ENCODE measurements around the gene POLR2H. TPM values are rescaled to one million over a fixed set of nuclear protein-coding genes. Genes with fewer than 3 reads are reported as not detected.

POLR2H gene
- total and polyA plus RNA-seq, 2 experiments from 2014 or later, result 66.3 to 81.2 TPM

- H3K79me2 ChIP-seq (ENCODE audit: insufficient read depth), result peaks cover 26% of the 10 kb centered on the region
- WGBS, 2 experiments (ENCODE audit: low coverage in 1 of 2, low lambda C conversion rate in 2 of 2, missing lambda C conversion rate in 2 of 2), result 6 to 7% methylated on average over 23 to 24 of the region's 24 CpGs
- no peaks in the 10 kb centered on the region for H3K9me3 ChIP-seq (ENCODE audit: low read depth)
- H3K27me3 ChIP-seq (replicated peaks; ENCODE audit: insufficient read depth), result no peaks in the 10 kb centered on the region
- no peaks in the 10 kb centered on the region for H3K9me2 ChIP-seq (ENCODE audit: insufficient read depth)
- peak overlapping the region; percentile 98 for H3K27ac ChIP-seq
- peak overlapping the region; percentile 97 for H3K9ac ChIP-seq
- peak overlapping the region; percentile 88 for H3K4me2 ChIP-seq (ENCODE audit: unreplicated experiment)
- peaks cover 19% of the 10 kb centered on the region for H3K4me1 ChIP-seq (ENCODE audit: insufficient read depth)
- H3F3A ChIP-seq (ENCODE audit: insufficient read depth), result peaks cover 9% of the 10 kb centered on the region; the same call in 1 of the 2 replicates
- H4K20me1 ChIP-seq (ENCODE audit: insufficient read depth), result no peaks in the 10 kb centered on the region
- H3K36me3 ChIP-seq (ENCODE audit: low read depth), result peaks cover 8% of the 10 kb centered on the region; the same call in 1 of the 2 replicates
- DNase-seq, result no peak
- in situ Hi-C loops (cut with MboI), result loop anchor here (25.0 kb wide), 1 partner anchor 426 kb away; no protein-coding TSS in a partner anchor
- TF ChIP-seq EZH2 (IDR thresholded peaks at IDR 0.05; ENCODE audit: insufficient read depth, poor library complexity, severe bottlenecking) (no peak), EZH2phosphoT487 (IDR thresholded peaks at IDR 0.05; ENCODE audit: insufficient read depth, low read depth) (no peak)
- peak overlapping the region; percentile 87 for H2AFZ ChIP-seq
- peak overlapping the region; percentile 85 for H3K4me3 ChIP-seq
Measured at GRCh38 chr3:184360929-184361531, 480 bp upstream of the POLR2H start.

- Histone ChIP-seq H3K9me3 (ENCODE audit: low read depth) (no peaks in the 10 kb centered on the region), H3K4me3 (peak overlapping the region; percentile 85), H3K27ac (peak overlapping the region; percentile 98), H3K4me1 (ENCODE audit: insufficient read depth) (peaks cover 19% of the 10 kb centered on the region), H3K9me2 (ENCODE audit: insufficient read depth) (no peaks in the 10 kb centered on the region), H3K9ac (peak overlapping the region; percentile 97), H3K79me2 (ENCODE audit: insufficient read depth) (peaks cover 32% of the 10 kb centered on the region), H3K4me2 (ENCODE audit: unreplicated experiment) (peak overlapping the region; percentile 88), H3K36me3 (ENCODE audit: low read depth) (peaks cover 14% of the 10 kb centered on the region), H3K27me3 (replicated peaks; ENCODE audit: insufficient read depth) (no peaks in the 10 kb centered on the region), H4K20me1 (ENCODE audit: insufficient read depth) (no peaks in the 10 kb centered on the region), H2AFZ (peak overlapping the region; percentile 80), H3F3A (ENCODE audit: insufficient read depth) (peaks cover 17% of the 10 kb centered on the region)
- no peak for TF ChIP-seq EZH2 (IDR thresholded peaks at IDR 0.05; ENCODE audit: insufficient read depth, poor library complexity, severe bottlenecking)
- no peak for TF ChIP-seq EZH2phosphoT487 (IDR thresholded peaks at IDR 0.05; ENCODE audit: insufficient read depth, low read depth)
- in situ Hi-C loops (cut with MboI), result loop anchor here (25.0 kb wide), 1 partner anchor 425 kb away; no protein-coding TSS in a partner anchor
- WGBS, 2 experiments (ENCODE audit: low coverage in 1 of 2, low lambda C conversion rate in 2 of 2, missing lambda C conversion rate in 2 of 2), result 1% methylated on average over 23 to 38 of the region's 38 CpGs
- DNase-seq, result peak; percentile 72
Measured at GRCh38 chr3:184361932-184362667, 590 bp downstream of the POLR2H start.

- peak overlapping the region; percentile 88 for H3K4me2 ChIP-seq (ENCODE audit: unreplicated experiment)
- peak overlapping the region; percentile 80 for H2AFZ ChIP-seq
- in situ Hi-C loops (cut with MboI), result loop anchor here (25.0 kb wide), 1 partner anchor 424 kb away; no protein-coding TSS in a partner anchor
- peaks cover 17% of the 10 kb centered on the region for H3K36me3 ChIP-seq (ENCODE audit: low read depth)
- DNase-seq, result peak; percentile 99
- H3K4me1 ChIP-seq (ENCODE audit: insufficient read depth), result peaks cover 19% of the 10 kb centered on the region
- peak overlapping the region; percentile 85 for H3K4me3 ChIP-seq
- H3F3A ChIP-seq (ENCODE audit: insufficient read depth), result peaks cover 25% of the 10 kb centered on the region
- peak overlapping the region; percentile 98 for H3K27ac ChIP-seq
- WGBS, 2 experiments (ENCODE audit: low coverage in 1 of 2, low lambda C conversion rate in 2 of 2, missing lambda C conversion rate in 2 of 2), result 1% methylated on average over 53 to 62 of the region's 68 CpGs
- no peaks in the 10 kb centered on the region for H3K9me3 ChIP-seq (ENCODE audit: low read depth)
- TF ChIP-seq EZH2 (IDR thresholded peaks at IDR 0.05; ENCODE audit: insufficient read depth, poor library complexity, severe bottlenecking) (no peak), EZH2phosphoT487 (IDR thresholded peaks at IDR 0.05; ENCODE audit: insufficient read depth, low read depth) (no peak)
- no peaks in the 10 kb centered on the region for H3K27me3 ChIP-seq (replicated peaks; ENCODE audit: insufficient read depth)
- H3K9me2 ChIP-seq (ENCODE audit: insufficient read depth), result no peaks in the 10 kb centered on the region
- no peaks in the 10 kb centered on the region for H4K20me1 ChIP-seq (ENCODE audit: insufficient read depth)
- H3K79me2 ChIP-seq (ENCODE audit: insufficient read depth), result peaks cover 32% of the 10 kb centered on the region
- peak overlapping the region; percentile 97 for H3K9ac ChIP-seq
Measured at GRCh38 chr3:184362668-184363546, 1.4 kb downstream of the POLR2H start.

All from GM23248 (cell line).